ENCODE data around the gene HSPA12A.

HSPA12A gene

DNA sequence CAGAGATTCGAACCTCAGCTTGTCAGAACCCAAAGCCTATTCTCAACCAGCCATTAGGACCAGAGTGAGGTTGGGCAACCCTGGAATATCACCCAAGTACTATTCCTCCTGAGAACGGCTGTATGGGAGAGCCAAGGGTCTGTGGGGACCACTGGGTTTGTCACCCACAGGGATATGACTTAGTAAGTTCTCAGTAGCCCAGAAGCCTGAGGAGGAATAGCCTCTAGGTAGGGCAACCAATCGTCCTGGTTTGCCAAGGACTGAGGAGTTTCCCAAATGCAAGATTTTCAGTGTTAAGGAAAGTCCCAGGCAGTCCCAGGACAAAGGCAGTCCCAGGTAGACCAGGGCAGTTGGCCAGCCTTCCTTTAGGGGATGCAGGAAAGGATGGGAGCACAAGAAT is 74.9 kb downstream of the HSPA12A start:
- DNase-seq = no peak

DNA sequence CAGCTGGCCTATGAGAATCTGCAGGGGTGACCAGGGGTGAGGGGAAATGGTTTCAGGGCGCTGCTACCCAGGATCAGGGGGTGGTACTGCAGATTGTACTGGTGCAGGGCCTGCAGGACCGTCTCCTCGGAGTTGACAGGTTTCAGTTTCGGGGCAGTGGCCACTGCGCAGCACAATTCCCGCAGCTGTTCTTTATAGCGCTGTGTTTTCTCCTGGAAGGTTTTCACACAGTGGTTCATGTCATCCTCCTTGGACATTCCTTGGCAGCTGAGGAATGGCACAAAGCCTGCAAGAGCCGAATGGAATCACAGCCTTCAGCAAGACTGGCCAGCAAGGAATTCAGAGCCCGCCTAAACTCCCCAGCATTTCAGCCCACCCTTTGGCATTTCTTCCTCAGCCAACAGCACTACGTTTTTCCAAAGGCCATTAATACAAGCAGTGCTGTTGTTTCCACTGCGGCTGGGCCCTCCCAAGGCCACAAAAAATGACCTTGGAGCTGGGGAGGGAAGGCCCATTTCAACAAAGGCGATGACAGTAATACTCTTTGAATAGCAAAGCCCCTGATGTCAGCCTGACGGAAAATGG is 76.7 kb downstream of the HSPA12A start:
- no peak for DNase-seq

DNA sequence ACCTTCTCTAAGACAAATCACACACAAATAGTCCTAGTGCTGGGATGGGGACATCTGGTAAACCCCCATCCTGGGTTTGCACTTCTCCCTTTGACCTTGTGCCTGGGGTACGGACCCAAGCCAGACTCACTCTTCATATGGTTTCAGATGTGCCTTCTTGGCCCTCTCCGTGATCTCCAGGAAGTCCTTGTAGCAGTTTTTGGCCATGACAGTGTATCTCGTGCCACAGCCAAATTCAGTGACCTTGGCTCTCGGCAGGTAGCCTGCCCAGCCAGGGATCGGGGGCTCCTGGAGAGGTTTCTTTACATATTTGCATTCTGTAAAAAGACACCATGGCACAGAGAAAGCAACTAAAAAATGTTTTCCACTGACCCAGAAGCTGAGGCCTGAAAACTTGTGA is 77.7 kb downstream of the HSPA12A start:
- no peak for DNase-seq

DNA sequence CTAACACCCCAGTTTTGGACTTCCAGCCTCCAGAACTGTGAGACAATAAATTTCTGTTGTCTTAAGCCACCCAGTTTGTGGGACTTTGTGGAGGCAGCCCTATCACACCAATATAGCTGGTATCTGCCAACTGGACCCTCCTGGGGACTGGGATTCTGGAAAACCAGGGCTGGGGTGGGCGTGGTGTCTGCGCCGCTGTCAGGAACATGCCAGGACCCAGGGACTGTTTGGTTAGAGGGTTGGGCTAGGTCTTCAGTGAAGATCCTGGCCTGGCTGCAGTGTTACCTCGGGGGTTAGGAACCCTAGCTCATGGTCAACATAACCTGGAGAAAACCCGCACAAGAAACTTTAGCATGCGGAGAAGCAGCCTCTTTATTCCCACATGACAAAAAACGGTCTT is 79.0 kb downstream of the HSPA12A start:
- DNase-seq = no peak

DNA sequence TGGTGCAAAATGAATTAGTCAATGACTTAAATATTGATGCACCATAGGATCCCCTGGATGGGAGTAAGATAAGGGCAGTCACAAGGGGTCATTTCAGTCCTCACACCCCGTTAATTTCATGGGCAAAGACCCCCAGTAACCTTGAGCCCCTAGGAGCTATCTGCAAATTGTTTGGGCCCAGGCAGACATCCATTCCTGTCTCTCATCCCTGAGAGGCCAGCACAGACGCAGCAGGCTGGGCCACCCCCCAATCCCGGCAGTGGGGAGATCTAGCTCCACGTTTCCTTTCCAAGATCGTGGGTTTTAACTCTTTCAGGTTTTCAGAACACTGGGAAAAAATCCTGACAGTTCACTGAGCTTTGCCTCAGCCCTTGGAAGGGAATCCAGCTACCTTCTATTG is 81.5 kb downstream of the HSPA12A start:
- DNase-seq = no peak

DNA sequence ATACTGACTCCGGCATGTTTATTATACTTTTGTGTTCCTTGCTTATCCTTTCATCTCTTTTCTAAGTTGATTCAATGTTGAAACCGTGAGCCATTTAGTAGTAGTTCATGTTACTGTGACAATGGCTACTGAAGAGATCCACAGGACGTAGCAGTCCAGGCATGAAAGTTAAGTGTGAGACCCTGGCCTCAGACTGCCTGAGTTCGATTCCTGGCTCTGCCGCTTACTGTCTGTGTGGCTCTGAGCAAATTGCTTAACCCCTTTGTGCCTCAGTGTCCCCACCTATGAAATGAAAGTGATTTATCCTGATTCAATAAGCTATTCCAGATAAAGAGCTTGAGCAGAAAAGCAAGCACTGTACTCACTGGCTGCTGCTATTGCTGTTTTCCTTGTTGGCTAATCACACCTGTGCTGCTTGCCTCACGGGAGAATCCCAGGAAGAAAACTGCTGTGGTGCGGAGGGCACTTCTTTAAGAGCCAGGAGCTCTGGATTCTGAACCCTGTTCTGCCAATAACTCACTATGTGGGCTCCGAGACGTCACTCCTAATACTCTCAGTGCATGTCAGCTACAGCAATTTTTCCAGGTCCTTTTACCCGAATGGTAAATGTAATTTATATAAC is 83.2 kb downstream of the HSPA12A start:
- DNase-seq = no peak

DNA sequence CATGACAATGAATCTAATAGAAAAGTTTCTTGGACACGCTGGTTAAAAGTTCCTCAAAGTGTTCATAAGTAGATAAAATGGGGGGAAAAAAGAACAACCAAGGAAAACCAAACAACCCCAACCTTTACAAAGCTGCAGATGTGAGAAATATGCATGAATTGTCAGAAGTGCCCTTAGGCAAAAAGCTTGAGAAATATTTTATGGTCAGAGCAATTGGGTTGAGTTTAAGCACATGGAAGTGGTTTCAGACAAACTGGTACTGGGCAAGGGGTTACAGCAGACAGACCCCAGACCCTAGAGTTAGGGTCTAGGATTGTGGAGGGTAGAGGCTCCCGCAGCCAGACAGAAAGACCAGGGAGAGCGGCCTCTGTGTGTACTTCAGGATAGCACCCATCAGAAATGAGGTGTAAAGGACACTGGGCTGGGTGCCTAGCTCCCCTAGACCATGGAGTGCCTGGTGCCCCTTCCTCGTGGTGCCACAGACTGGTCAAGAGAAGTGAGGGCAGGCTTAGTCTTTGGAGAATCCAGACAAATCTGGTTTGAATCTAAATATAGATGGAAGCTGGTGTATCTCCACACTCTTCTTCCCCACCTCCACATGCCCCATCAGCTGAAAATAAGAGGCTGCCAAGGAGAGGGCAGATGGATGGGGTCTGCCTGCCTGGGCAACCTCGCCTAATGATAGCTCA is 84.4 kb downstream of the HSPA12A start:
- DNase-seq = no peak

DNA sequence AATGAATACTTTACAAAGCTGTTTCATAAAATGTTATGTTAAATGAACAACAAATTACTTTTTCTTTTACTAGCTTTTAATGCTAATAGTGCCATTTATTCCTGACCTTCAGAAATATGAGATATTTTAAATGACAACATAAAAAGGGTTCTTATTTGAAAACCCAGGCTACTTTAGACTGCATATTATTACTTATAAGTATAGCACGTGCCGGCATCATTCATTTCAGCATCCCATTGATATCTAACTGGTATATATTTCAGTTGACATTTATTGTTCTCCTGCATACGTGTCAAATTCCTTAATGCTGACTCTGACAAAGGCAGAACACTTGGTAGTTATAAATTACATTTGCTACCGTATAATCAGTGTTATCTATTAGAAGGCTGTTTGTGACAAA is 86.3 kb downstream of the HSPA12A start:
- no peak for DNase-seq

DNA sequence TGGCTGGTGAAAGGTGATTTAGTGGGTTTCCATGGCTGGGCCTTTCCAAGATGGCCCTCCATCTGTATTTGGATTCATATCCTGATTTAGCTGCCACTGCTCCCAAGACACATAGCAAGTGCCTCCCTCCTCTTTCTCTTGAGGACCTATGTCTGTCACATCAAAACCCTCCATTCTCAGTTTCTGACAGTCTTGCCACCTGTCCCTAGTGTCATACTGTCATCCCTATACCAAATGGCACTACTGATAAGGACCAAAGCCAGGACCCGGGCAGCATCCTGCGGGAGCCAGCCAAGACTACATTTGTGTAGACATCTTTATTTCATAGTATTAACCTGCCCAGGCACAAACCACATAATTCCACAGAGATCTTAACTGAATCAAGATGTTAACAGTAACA is 86.8 kb downstream of the HSPA12A start:
- no peak for DNase-seq

DNA sequence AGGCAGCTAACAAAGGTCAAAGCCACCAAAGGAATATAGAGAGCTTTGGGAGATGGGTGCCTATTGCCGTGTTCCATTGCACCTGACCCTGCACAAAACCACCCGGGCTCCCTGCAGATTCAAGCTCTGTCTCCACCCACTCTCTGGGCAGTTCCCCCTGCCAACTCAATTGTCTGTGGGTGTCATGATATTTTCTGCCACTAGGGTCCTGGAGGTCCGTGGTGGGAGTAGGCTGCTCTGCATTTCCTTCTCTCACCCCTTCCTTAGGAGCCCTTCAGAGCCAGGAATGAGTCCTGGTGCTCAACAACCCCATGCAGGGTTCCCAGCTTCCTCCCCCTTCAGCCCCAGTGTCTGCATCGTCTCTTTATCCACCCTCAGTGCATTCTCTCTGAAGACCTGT is 87.5 kb downstream of the HSPA12A start:
- no peak for DNase-seq

DNA sequence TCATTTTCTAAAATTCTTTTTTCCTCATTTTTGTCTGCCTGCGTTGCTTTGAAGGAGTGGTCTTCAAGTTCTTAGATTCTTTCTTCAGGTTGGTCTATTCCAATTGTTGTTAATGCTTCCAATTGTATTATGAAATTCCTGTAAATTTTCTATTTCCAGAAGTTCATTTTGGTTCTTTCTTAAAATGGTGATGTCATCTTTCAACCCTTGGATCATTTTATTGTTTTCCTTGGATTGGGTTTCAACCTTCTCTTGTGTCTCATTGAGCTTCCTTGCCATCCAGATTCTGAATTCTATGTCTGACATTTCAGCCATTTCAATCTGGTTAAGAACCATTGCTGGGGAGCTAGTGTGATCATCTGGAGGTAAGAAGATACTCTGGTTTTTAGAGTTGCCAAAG is 88.5 kb downstream of the HSPA12A start:
- no peak for DNase-seq

DNA sequence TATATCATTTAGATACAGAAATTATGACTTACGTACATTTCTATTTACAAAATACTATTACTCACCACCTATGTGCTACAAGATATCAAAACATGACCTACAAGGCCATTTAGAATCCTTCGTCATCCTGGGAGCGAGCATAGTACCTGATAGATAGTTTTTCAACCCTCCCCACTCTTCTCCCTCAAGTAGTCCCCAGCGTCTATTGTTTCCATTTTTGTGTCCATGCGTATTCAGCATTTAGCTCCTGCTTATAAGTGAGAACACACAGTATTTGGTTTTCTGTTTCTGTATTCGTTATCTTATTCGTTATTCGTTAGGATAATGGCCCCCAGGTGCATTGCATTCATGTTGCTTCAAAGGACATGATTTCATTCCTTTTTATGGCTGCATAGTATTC is 93.5 kb downstream of the HSPA12A start:
- no peak for DNase-seq

DNA sequence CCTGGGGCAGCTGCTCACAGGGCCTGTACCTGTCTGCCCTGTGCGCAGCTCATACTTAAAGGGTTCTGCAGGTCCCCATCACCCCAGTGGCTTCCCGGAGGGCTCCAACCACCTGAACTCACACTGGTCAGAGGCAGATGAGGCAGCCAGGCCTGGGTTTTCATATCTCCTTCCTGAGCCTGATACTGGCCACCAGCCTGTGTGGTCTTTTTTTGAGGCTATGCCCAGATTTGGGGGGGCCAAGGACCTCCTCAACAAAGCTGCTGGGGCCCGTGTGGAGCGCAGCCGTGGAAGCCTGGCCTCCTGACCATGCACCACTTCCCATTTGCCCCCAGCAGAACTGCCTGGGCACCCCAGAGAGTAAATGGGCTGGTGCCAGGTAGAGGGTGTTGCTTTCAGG is 95.9 kb downstream of the HSPA12A start:
- DNase-seq = no peak

DNA sequence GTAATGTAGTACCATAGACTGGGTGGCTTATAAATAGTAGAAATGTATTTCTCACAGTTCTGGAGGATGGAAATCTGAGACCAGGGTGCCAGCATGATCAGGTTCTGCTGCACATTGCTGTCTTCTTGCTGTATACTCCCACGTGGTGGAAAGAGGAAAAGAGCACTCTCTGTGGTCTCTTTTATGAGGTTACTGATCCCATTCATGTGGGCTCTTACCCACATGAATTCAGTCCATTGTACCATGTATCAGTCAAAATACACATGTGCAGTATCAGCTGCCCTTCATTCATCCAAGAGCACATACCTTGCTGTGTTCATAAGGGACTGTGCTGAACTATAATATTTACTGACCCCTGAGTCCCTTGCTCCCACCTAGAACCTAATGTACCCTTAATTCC is 104.5 kb downstream of the HSPA12A start:
- no peak for DNase-seq

DNA sequence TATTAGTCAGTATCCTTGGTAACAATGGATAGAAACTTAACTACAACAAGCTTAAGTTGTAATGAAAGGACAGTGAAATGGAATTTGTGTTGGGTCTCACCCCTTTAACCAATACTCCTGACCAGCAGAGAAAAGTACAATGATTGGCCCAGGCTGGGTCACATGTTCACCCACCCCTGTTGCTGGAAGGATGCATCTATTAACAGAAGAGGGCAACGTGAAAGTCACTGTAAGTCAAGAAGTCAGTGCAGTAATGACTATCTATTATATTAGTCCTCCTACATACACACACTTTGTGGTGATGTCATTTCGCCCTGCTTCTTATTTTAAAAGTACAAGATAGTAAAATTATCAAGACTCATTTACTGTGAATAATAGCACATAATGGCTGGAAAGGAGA is 105.4 kb downstream of the HSPA12A start:
- no peak for DNase-seq

DNA sequence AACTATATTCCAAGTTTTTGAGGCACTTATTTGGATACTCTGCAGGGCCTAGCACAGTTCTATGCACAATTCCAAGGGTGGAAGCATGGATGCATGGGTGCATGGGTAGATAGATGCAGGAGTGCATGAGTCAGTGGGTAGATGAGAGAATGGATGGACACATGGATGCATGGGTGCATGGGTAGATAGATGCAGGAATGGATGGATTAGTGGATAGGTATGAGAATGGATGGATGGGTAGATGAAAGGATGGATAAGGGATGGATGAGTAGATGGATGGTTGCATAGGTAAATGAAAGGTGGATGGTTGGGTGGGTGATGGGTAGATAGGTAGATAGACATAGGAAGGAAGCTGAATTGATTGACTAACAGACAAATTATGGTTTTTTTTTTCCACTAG is 106.0 kb downstream of the HSPA12A start:
- no peak for DNase-seq

DNA sequence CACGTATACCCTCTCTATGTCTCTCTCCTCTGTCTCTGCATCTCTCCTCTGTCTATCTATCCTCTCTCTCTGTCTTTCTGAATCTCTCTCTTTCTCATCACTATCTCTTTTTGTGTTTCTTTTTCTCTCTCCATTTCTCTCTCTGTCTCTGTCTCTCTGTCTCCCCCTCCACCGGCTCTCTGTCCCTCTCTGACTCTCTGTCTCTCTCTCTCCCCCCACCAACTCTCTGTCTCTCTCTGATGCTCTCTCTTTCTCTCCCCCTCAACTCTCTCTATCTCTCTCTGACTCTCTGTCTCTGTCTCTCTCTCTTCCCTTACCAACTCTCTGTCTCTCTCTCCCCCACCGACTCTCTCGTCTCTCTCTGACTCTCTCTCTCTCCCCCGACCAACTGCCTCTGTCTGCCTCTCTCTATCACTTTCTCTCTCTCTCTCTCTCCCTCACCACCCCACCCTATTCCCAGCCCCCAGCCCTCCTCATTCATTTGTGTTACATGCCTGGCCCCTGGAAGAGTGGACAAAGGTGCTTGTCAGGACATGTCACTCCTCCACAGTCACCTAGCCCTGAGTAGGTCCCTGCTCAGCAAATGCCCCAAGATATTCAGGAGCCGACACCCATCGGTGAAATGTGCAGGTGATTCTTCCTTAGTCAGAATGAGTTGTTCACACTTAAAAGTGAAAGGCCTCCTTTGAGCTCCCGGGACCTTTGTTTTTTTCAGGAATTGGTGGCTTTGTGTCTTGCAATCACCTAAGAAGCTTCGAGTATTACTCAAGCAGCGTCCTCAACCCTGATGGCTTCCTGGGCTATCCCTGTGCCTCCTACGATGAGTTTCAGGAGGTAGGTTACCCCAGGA is 108.0 kb downstream of the HSPA12A start:
- DNase-seq = no peak

DNA sequence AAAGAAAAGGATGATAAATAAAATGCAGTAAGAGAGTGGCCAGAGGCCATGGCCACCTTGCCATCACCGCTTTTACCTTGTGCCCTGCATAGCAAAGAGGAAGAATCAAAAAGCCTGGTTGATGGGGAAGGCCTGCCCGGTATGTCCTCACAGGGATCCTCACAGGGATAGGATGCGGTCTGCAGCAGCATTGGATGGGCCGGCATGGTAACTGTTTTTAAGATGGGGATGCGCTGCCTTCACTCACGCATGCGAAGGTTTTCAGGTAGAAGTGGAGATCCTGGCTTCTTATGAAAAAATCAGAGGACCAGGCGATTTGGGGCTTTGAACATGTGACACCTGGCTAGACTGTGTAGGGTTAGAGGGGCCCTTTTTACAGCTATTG is 109.2 kb downstream of the HSPA12A start:
- DNase-seq = no peak

DNA sequence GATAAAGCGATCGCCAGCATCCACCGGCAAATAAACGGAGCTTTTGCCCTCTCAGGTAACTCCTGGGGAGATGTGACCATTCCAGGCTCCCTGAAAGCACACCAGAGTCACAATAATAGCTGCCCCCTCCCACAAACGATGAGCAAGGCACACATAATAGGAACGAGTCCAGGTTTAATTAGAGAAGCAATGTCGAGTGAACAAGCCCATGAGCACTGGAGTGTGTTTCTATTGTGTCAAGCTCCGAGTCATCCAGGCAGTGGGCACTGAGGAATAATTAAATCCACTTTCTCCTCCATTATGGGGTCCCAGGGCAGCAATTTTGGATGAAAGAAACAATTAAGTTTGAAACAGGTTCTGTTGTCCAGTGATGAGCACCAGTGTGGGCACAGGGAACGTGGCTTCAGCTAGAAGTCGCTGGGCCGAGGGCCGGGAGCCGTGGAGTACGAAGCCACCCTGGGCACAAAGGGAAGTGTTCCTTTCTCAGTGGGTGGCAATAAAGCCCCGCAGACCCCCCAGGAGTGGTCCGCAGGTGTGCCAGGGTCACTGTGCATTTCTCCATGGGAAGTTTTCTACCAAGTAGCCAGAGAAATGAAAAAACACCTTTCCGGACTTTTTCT is 109.7 kb downstream of the HSPA12A start:
- no peak for DNase-seq

DNA sequence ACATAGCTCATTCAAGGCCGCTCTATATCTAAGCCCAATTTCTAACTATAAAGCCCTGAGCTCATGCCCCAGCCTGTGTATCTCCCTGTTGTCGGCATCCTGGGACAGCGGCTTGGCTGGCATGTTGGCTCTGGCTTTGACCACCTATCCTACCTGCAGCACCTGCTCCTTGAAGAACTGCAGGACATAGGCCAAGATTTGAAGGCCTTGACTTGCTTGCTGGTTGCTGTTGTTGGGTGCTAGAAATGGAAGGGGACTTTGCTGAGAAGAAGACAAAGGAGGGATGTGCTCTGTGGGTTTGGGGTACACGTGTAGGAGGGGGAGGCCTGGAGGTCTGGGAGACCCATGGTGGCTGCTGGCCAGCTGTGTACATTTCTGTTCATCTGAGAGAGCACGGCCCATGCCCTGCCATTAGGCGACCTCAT is 110.5 kb downstream of the HSPA12A start:
- DNase-seq = no peak

DNA sequence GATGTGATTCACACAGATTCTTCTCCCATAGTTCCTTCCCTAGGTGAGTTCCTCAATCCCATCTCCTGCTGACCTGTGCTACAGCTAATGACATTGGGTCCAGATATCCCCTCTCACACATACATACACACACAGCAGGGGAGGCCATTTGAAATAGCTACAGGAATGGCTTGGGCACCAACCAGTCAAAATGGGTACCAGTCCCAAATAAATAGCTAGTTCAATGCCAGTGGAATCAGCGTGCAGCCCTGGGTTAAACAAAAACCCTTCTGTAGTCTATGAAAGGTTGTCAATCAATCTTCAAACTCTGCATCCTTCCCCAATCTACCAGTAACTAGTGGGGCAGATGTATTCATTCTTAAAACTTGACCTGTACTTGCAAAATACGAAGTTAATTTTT is 112.3 kb downstream of the HSPA12A start:
- no peak for DNase-seq

DNA sequence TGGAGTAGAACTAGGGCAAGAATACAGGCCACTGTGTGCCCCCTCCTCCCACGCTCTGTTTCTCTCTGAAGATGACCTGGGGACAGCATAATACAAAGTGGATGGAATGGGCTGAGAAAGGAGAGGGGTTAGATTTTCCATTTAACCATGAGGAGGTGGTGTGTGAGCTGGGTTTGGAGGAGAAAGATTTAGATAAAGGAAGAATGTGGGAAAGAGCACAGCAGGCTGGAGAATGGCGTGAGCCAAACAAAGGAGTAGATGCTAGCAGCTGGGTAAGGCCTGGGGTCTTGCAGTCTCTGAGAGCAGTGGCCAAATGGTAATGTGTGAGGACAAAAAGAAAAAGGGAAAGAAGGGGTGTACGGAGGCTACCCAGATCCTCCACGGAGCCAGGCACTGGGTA is 113.0 kb downstream of the HSPA12A start:
- DNase-seq = no peak

DNA sequence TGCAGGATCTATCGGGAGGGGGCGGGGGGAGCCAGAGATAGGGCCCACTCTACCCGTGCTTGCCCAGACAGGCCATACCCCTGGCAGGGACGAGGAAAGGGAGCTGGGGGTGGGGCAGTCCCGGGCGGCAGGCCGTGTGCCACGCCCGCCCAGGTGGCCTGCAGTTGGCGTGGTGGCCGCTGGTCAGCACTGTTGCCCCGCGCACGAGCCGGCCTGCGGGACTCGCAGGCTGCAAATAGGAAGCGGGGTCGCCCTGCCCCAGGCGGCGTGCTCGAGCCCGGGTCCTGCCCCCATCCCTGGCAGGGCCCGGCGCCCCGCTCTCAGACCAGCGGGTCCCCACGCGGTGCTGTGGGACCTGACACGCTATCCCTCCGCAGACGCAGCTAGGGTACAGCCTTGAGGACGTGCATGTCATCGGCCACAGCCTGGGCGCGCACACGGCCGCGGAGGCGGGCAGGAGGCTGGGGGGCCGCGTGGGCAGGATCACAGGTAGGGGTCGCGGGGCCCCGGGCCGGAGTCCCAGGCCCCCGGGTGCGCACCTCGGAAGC is 114.9 kb downstream of the HSPA12A start:
- DNase-seq = no peak
